ENCODE data around the gene SFMBT2.

Gene SFMBT2

GRCh38 chr10:7170626-7171322 is 240.1 kb downstream of the SFMBT2 start:
- no peak for DNase-seq

DNA sequence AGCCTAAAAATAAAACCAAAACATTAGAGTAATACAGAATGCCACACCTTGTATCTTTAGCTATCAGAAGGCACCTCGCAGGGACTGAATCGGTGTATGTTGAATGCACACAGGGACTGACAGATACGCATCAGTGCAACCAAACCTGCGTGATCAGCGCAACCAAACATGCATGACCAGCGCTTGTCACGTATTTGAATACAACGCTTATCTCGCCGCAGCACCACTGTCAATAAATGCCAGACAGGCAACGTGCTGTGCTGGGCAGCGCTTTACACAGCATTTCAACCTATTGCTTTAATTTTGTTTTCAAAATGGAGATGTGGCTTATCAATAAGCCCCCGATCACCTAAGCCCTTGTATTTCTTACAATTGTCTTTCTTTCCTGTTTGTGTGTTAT is 242.4 kb downstream of the SFMBT2 start:
- DNase-seq: no peak

- no peak for DNase-seq
Observed at GRCh38 chr10:7165500-7166177, 245.2 kb downstream of the SFMBT2 start.

GRCh38 chr10:7164955-7165354 is 245.9 kb downstream of the SFMBT2 start:
- DNase-seq: no peak

DNA sequence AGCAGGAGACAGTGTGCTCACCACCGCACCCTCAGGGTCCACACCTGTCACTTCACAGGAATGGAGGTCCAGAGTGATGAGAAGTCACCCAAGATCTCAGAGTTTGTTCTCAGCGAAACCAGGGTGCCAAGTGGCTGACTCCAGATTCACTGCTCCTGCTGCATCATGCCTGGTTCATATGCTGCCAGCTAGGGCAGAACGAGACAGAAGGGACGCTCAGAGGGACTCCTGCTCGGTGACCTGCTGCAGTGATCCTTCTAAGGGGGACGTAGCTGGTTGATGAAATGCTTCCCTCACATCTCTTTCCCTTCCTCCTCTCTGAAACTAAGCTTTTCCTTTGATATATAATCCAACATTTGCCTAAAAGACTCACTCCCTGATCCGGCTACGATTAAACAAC is 248.5 kb downstream of the SFMBT2 start:
- no peak for DNase-seq

GRCh38 chr10:7161484-7162250 is 249.2 kb downstream of the SFMBT2 start:
- no peak for DNase-seq

GRCh38 chr10:7159928-7160327 is 250.9 kb downstream of the SFMBT2 start:
- no peak for DNase-seq

GRCh38 chr10:7159517-7159916 is 251.3 kb downstream of the SFMBT2 start:
- no peak for DNase-seq

DNA sequence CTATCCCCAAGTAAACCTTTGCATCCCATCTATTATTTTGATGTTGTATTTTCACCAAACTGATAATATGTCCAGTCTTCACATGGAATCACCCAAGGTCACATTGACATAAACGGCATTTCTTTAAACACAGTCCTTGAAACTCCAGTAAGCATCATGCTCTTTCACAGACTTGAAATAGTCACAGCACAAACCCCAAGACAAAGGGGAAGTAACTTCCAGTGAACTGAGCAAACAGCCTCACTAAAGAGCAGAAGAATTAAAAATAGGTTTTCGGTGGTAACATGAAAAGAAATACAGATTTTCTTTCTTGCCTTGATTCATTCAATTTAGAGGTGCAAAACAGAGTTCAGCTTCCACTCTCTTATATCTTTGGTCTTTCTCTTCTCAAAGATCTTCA is 253.7 kb downstream of the SFMBT2 start:
- DNase-seq: no peak

- no peak for DNase-seq
Observed at GRCh38 chr10:7153750-7154149, 257.1 kb downstream of the SFMBT2 start.

DNA sequence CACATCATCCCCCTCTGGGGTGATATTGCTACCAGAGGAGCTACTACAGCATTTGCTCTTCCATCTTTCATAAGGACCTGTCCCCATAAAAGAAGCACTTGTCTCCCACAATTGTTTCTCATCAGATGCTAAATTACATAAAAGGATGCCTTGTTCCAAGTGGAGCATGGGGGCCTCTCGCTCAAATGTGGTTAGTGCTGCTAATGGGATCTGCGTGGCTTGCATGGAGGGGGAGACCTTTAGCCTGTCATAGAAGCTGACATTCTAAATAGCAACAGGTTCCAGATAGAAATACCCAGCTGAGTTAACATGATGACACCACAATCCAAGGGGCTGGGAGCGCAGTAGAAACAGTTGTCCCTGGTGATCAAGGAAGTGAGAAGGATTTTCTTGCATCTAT is 257.9 kb downstream of the SFMBT2 start:
- no peak for DNase-seq

DNA sequence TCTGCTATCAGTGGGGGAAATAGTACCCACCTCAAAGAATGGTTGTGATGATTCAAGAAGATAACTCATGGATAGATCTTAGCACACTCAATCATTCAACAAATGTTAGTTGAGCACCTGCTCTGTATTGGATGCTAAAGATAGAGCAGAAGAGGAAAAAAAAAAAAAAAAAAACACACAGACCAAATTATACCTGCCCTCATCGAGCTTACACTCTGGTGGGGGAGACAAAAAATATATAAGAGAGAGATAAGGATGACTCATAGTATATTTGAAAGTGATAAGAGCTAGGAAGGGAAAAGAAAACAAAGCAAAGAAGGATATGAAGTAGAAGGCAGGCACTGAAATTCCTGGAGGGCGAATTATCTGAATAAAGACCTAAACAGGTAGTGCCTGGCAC is 258.5 kb downstream of the SFMBT2 start:
- no peak for DNase-seq

- no peak for DNase-seq
Observed at GRCh38 chr10:7151538-7151937, 259.3 kb downstream of the SFMBT2 start.

DNA sequence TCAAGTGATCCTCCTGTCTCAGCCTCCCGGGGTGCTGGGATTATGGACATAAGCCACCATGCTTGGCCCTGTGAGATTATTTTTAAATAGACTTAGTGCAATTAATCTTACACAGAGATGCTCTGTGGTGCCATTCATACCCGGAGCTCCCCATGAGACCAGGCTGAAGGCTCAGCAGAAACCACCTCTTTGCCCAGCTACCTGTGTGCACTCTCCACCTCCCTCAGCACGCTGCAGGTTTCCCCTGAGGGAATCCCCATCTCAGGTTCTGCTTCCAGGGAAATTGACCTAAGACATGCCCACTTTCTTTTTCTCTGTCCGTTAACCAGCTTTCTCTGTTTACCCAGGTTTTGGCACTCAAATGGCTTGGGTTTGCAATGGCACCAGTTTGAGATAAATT is 260.5 kb downstream of the SFMBT2 start:
- DNase-seq: no peak

DNA sequence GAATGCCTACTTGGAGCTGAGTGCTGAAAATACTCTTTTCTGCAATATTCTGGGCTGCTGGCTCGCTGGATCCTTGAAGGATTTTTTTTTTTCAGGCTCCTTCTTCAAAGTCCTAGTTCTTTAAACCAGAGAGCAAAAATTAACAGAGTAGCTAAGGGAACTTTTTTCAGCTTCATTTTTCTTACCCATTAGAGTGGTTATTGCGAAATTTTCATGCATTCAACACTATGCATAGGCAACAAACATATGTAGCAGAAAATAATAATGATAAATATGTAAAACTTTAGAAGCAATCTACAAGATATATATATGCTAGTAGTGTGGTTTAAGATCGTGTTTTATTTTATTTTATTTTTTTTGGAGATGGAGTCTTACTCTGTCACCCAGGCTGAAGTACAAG is 264.6 kb downstream of the SFMBT2 start:
- no peak for DNase-seq

- DNase-seq: no peak
Observed at GRCh38 chr10:7136016-7136415, 274.8 kb downstream of the SFMBT2 start.

- no peak for DNase-seq
Observed at GRCh38 chr10:7135188-7135587, 275.6 kb downstream of the SFMBT2 start.

DNA sequence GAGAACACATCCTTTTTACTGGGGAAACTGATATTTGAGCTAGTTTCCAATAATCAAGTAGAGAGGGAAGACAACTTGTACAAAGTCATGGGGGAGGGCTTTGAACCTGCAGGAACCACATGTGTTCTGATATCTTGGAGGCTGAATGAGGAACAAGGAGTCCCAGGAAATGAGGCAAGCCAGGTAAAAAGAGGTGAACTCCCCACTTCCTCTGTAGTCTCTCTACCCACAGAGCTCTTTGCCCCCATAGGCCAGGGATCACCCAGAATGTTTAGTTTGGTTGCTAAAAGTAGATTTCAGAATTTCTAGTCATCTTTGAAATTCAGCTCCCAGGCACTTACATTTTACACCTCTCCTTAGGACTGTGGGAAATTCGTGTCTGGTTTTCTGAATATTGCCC is 276.4 kb downstream of the SFMBT2 start:
- DNase-seq: no peak

DNA sequence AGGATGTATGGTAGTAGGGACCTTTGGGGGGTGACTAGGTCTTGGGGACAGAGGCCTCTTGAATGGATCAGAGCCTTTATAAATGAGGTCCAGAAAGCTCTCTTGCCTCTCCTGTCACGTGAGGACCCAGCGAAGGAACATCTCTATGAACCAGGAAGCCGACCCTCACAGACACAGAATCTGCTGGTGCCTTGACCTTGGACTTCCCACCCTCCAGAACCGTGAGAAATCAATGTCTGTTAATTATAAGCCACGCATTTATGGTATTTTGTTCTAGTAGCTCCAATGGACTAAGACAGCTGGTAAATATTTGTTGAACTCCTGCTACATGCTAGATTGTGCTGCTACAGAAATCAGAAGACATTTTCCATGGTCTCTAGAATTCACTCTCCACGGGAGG is 276.9 kb downstream of the SFMBT2 start:
- no peak for DNase-seq

- DNase-seq: no peak
Observed at GRCh38 chr10:7133278-7133677, 277.6 kb downstream of the SFMBT2 start.

DNA sequence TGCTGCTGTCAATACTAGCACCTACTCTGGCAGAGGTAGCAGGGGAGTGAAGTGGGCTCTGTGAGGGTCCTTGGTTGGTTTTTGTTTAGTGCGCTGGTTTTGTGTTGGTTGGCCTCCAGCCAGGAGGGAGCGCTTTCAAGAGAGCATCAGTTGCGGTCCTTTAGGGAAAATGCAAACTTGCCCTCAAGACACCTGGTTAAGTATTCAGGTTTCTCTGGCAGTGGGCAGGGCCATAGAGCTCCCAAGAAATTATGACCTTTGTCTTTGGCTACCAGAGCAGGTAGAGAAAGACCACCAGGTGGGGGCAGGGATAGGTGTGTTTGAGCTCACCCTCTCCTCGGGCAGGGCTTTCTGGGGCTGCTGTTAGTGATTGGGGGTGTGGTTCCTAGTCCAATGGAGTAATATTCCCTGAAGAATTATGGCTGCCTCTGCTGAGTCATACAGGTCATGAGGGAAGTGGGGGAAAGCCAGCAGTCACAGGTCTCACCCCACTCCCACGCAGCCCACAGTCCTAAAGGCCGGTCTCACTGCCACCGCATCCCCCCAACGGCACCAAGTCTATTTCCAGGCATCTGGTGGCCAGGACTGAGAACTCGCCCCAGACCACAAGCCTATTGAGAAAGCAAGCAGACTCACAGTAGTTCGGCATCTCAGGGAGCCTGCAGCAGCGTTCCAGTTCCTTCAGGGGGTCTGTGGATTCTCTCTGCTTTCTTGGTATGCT is 280.5 kb downstream of the SFMBT2 start:
- no peak for DNase-seq

GRCh38 chr10:7123774-7124173 is 287.1 kb downstream of the SFMBT2 start:
- no peak for DNase-seq

DNA sequence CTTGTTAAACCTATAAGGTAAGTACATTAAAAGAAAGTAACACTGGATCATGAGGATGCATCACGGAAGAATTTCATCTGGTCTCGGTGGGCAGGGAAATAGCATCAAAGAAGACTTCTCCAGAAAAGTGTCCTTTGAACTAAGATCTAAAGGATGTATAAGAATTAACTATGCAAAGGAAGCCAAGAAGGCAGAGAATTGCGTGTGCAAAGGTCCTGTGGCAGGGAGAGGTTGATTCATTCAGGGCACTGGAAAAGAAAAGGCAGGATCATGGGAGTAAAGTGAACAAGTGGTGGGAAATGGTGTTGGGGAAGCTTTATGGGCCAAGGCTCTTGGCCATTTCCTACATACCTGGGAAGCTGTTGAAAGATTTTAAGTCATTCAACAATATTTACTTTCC is 288.3 kb downstream of the SFMBT2 start:
- no peak for DNase-seq
